GM18499 (cell line): ENCODE data around the gene NR2F2.

Source experiments
- ATAC-seq: cut with Tn5 transposase; IDR thresholded peaks from one replicate; pipeline ENCODE4 v1.9.1; 2021; ENCODE audit warnings: moderate number of reproducible peaks; ENCODE audit not compliant: insufficient read depth, unreplicated experiment

NR2F2 gene

DNA sequence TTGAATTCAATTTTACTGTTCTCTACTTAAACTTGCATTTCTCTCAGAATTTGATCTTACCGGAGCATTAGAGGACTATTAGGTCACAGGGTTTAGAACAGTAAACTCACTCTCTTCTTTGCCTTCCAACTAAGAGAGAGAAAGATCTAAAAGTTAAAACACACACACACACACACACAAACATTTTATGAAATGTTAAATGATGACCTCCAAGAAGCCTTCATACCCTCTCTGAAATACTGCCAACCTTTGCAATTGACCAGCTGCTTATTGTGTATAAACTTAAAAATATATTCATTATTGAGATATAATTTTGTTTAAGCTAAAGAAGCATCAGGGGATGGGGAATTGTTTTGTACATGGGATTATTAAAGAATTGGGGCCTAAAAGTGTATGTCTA, 15.5 kb upstream of the NR2F2 start:
- no peak for ATAC-seq

DNA sequence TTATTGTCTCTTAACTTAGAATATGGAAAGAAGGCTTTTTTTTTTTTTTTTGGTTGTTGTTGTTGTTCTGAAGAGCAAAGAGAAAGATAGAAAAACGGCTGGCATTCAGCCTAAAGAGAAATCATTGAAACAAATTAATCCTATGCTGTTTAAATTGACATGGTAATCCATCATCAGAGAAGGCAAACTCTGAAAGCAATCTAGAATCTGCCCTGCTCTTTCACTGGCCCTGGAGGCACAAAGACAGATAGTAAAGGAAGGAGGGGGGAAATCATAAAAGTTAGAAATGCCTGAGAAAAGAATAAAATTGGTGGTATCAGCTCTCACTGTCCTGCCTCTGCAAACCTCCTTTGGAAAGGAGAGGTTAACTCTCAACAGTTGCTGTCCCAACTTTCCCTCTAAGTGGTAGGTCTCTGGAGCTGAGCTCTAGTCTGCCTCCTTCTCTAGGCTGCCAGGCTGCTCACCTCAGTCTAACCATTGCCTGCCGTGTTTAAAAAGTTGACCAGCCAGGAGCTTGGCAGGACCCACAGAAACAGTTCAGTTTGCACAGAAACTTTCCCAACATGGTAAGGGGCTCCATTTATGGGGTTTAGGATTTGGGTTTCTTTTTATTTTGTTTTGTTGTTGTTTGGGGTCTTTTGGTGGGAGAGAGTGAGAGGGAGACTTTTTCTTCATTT, 13.4 kb upstream of the NR2F2 start:
- ATAC-seq: no peak

- ATAC-seq: no peak
Measured at GRCh38 chr15:96320107-96320506, 10.4 kb upstream of the NR2F2 start.

GRCh38 chr15:96320703-96321638, 9.5 kb upstream of the NR2F2 start:
- ATAC-seq: no peak

GRCh38 chr15:96321639-96322535, 8.6 kb upstream of the NR2F2 start:
- no peak for ATAC-seq

DNA sequence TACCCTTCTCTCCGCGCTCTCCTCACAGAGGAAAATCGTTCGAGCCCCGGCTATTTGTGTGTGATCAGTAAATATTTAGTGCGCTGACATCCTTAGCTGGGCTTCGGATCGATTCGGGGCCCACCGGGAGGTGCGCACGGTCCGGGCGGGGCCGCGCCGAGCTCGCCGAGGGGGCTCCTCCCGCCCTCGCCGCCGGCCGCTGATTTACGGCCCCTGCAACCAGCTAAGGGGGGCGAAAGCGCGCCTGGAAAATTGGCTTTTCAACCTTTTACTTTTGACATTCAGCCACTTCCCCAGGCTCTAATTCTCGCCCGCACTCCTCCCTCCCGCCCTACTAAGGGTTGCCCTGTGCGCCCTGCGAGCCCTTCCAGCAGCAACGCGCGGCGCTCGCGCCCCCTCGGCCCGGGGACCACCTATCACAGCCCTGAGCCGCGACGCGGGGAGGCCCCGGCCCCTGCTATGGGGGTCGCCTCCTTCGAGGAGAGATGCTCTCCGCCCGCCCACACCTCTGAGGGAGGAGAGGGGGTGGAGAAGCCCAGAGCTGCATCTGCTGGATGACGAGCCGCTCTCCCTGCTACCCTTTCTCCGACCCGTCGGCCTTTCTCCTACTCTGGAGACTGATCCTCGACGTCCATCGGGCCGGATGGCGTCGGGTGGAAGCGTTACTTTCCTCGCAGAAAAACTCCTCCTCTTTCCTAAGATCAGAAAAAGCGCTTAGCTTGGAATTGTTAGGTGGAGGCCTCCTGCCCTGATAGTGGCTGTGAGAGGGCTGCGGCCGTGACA, 7.8 kb upstream of the NR2F2 start:
- no peak for ATAC-seq

- ATAC-seq: no peak
Measured at GRCh38 chr15:96323319-96324145, 7.0 kb upstream of the NR2F2 start.

- ATAC-seq: no peak
Measured at GRCh38 chr15:96324192-96324895, 6.2 kb upstream of the NR2F2 start.

DNA sequence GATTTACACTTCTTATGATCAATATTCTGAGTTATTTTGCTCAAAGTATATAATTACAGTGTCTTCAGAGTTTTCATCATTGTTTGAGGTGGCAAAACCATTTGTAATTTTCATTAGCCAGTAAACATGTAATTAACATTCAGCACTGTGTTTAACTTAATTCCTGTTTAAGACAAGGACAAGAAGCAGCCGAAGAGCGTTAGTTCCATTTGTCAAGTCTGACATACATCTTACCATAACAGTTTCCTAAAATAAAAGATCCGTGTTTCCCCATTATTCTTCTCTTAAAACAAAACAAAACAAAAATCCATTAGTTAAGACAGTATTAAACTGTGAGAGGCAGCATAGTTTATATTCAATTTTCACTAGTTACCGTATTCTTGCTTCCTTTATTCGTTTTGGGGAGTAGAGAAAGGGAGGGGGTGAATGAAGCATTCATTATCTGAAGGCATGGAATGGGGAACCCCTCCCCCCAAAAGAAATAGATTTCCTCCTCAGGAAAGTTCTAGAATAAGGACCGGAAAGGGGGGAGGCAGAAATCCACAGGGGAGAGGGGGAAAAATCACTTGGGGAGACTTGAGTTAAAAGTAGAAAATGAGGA, 5.5 kb upstream of the NR2F2 start:
- no peak for ATAC-seq

GRCh38 chr15:96325541-96326327, 4.8 kb upstream of the NR2F2 start:
- no peak for ATAC-seq

DNA sequence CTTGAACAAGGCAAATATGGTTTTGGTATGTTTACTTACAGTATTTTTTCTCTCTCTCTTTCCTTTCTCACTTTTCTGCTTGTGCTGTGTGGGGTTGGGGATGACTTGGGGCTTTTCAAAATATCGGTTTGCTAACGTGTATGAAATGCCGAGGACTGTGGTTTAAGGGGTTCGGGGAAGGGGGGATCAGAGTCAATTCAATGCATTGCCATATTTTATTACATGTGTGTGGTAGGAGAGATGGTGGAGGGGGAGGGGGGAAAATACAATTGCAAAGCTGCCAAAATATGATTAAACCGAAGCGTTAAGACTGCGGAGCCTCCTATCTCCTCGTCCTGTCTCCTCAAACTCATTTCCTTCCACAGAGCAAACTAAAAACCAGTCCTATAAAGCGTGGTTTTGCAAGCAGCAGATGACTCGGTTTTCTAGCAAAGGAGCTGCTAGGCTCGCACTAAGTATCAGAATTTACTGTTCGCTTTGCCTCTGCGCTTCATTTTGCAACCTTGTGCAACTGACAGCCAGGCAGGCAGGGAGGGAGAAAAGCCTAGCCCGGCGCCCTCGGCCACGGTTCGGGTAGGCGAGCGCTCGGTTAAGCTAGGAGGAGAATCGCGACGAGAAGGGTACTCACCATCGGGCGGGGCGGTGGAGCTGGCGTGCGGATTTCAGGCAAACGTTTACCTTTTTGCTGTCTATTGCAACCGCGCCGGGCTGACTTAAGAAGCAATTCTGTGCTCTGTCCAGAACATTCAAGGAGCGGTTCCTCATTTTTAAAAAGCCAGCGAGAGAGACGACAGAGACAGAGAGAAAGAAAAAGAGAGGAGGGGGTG, 4.0 kb upstream of the NR2F2 start:
- no peak for ATAC-seq

DNA sequence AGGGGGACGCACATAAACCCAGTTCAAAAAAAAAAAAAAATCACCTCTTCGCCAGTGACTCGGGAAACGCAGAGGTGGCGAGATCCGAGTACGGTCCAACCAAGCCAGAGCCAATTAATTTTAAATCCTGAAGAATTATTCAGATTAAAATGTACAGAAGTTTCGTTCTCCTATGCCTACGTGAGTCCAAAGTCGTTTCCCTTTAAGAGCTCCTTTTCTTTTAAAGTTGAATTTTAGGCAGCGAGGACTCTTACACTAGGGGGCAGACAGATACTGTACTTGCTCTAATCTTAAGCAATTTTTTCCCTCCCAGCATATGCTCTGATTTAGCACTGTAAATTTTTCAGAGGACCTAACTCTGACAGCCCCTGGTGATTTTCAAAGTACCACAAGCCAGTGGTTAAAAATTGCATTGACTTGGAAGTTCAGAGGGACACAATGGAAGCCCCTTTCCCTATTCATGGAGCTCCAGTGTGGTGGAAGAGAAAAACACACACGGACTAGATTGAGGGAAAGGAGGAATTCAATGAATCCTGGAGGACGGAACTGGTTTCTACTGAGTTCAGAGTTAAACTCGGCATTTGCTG, 3.3 kb upstream of the NR2F2 start:
- ATAC-seq: no peak

DNA sequence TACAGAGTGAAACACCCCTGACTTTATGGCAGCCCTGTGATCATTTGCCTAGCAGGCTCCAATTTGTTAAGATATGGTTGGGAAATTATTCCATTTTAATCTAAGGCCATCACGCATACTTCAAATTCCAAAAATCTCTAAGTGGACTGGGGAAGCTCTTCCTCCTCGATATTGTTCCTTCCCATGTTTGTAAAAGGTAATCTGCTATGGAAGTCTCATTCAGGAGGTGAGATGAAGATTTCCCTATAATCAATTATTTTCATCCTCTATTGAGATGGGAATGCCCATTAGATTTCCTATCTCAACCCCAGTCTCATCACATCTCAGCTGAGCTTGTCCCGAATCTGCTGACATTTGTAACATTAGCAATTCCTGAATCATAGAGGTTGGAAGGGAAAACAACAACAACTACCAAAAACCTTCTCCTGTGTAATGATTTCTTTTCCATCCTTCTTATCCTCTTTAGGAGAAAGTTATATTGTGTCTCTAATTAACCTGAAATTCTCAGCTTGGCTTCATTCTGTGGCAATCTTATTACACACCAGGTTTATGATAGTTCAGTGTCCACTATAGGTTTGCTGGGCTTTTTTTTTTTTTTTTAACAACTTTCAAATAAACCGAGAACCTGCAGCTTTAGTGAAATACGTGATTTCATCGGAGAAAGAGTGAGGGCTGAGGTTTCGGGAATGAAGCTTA, 2.2 kb upstream of the NR2F2 start:
- no peak for ATAC-seq

DNA sequence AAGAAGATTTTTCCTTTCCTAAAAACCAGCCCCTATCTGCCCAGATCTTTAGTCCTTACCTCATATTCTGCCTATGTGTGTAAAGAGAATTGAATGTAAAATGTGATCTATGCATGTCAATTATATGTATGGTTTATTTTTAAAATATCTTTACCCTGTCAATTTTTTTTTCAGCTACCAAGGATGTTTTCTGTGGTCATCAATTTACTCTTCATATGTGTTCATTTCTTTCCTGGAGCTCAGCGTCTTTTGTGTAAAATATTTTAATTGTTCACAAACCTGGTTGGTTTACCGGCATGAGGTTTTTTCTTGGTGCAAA, 1.7 kb upstream of the NR2F2 start:
- no peak for ATAC-seq

- no peak for ATAC-seq
Measured at GRCh38 chr15:96329403-96329981, 1.0 kb upstream of the NR2F2 start.
